KMS-11 (cell line): Measurements from ENCODE around the gene ALOX12.
A peak's percentile ranks its signal among the peaks of the same experiment; 100 is the strongest.

Experiments
- H2AFZ ChIP-seq: fragments of 200-600 bp; sonication (generic); 2 replicates; pipeline ENCODE4 v1.6.1; 2016; ENCODE audit warnings: antibody characterized with exemption, mixed run types, low read depth
- H3K27ac ChIP-seq: fragments of 200-600 bp; sonication (generic); 2 replicates; pipeline ENCODE4 v1.6.1; 2016; ENCODE audit warnings: mild to moderate bottlenecking, mixed run types
- H3K27me3 ChIP-seq: fragments of 200-600 bp; sonication (generic); 2 replicates; pipeline ENCODE4 v1.6.1; 2017; ENCODE audit warnings: mild to moderate bottlenecking, low read depth, mixed run types, moderate library complexity; ENCODE audit not compliant: insufficient read depth
- H3K36me3 ChIP-seq: fragments of 200-600 bp; sonication (generic); 2 replicates; pipeline ENCODE4 v1.6.1; 2017; ENCODE audit warnings: mild to moderate bottlenecking, mixed run types; ENCODE audit not compliant: insufficient read depth
- H3K4me1 ChIP-seq: fragments of 200-600 bp; sonication (generic); 2 replicates; pipeline ENCODE4 v1.6.1; 2016; ENCODE audit warnings: mild to moderate bottlenecking, low read depth, mixed run types; ENCODE audit not compliant: poor library complexity, severe bottlenecking
- H3K4me2 ChIP-seq: fragments of 200-600 bp; sonication (generic); 2 replicates; pipeline ENCODE4 v1.7.0; 2016; ENCODE audit warnings: mild to moderate bottlenecking, mixed run types
- H3K4me3 ChIP-seq: fragments of 200-600 bp; sonication (generic); IDR thresholded peaks from 2 replicates; pipeline ENCODE4 v1.6.1; 2017; ENCODE audit warnings: low read depth, low read length, mixed read lengths; ENCODE audit not compliant: insufficient read depth
- H3K79me2 ChIP-seq: fragments of 200-600 bp; sonication (generic); 2 replicates; pipeline ENCODE4 v1.6.1; 2016; ENCODE audit warnings: low read depth, mixed run types; ENCODE audit not compliant: insufficient read depth
- H3K9ac ChIP-seq: fragments of 200-600 bp; sonication (generic); 2 replicates; pipeline ENCODE4 v1.6.1; 2016; ENCODE audit warnings: mild to moderate bottlenecking, mixed run types
- H4K20me1 ChIP-seq: fragments of 200-600 bp; sonication (generic); 2 replicates; pipeline ENCODE4 v1.6.1; 2016; ENCODE audit warnings: mild to moderate bottlenecking, mixed run types; ENCODE audit not compliant: insufficient read depth
- TF ChIP-seq, protein P1 (sequence below): fragments of 200-600 bp; sonication (generic); conservative IDR thresholded peaks from 2 replicates; pipeline ENCODE4 v1.6.1; 2017; ENCODE audit warnings: low read depth, mild to moderate bottlenecking, antibody characterized with exemption, low read length, moderate library complexity, mixed read lengths

Gene ALOX12

DNA sequence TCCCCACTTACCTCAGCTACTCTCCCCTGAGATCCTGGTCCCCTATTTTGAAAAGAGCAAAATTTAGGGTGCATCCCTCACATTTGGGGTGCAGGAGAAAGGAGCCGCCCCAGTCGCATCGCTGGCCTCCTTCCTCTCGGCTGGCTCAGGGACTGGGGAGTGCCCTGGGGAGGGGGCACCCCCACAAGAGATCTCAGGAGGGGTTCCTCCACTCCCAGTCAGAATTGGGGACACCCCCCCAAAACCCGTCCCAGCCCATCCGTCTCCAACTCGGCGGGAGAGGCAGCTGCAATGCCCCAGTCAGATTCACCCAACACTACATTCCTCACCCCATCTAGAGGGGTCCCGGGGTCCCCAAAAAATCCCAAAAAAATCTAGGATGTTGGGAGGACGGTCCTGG lies 23.5 kb downstream of the ALOX12 start:
- Histone ChIP-seq H3K4me1 (peaks cover 41% of the 10 kb centered on the region), H3K36me3 (no peaks in the 10 kb centered on the region), H3K79me2 (no peaks in the 10 kb centered on the region), H4K20me1 (no peaks in the 10 kb centered on the region), H2AFZ (no peak overlapping the region), H3K9ac (no peak overlapping the region), H3K27me3 (no peaks in the 10 kb centered on the region), H3K27ac (no peak overlapping the region), H3K4me2 (no peak overlapping the region), H3K4me3 (no peak overlapping the region)
- TF ChIP-seq, protein P1, sequence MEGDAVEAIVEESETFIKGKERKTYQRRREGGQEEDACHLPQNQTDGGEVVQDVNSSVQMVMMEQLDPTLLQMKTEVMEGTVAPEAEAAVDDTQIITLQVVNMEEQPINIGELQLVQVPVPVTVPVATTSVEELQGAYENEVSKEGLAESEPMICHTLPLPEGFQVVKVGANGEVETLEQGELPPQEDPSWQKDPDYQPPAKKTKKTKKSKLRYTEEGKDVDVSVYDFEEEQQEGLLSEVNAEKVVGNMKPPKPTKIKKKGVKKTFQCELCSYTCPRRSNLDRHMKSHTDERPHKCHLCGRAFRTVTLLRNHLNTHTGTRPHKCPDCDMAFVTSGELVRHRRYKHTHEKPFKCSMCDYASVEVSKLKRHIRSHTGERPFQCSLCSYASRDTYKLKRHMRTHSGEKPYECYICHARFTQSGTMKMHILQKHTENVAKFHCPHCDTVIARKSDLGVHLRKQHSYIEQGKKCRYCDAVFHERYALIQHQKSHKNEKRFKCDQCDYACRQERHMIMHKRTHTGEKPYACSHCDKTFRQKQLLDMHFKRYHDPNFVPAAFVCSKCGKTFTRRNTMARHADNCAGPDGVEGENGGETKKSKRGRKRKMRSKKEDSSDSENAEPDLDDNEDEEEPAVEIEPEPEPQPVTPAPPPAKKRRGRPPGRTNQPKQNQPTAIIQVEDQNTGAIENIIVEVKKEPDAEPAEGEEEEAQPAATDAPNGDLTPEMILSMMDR: no peak

DNA sequence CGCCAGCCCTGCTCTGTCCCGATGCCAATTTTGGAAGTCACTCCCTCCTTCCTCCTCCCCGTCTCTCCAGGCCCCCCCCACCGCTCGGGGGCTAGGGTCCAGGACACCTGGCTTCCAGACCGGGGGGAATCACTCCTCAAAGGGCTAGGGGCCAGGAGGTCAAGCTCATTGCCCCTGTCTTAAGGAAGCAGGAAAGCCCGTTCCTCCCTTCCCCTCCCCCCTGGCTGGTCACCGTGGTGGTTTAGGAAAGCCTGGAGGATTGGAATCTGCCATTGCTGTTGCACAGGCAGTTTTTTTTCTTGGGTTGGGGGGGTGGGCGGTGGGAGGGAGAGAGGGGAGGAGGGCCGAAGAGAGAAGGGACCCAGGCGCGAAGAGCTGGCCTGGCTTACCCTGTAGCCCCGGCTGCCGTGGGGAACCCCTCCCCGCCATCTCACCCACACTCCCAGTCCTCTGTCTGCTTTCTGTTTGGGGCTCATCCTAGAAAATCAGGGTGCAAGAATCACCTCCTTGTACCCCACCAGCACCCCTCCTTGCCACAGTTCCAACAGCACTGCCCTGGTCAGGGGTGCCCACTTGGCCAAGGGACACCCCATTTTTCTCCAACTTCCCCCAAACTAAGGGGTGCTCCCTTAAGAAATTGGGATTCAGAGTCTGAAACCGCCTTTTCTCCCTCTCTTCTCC lies 24.1 kb downstream of the ALOX12 start:
- TF ChIP-seq, protein P1: no peak
- Histone ChIP-seq H3K36me3 (no peaks in the 10 kb centered on the region), H3K4me3 (no peak overlapping the region), H2AFZ (no peak overlapping the region), H3K79me2 (no peaks in the 10 kb centered on the region), H3K27ac (no peak overlapping the region), H3K4me2 (no peak overlapping the region), H3K27me3 (no peaks in the 10 kb centered on the region), H3K4me1 (peaks cover 41% of the 10 kb centered on the region), H4K20me1 (no peaks in the 10 kb centered on the region), H3K9ac (no peak overlapping the region)

DNA sequence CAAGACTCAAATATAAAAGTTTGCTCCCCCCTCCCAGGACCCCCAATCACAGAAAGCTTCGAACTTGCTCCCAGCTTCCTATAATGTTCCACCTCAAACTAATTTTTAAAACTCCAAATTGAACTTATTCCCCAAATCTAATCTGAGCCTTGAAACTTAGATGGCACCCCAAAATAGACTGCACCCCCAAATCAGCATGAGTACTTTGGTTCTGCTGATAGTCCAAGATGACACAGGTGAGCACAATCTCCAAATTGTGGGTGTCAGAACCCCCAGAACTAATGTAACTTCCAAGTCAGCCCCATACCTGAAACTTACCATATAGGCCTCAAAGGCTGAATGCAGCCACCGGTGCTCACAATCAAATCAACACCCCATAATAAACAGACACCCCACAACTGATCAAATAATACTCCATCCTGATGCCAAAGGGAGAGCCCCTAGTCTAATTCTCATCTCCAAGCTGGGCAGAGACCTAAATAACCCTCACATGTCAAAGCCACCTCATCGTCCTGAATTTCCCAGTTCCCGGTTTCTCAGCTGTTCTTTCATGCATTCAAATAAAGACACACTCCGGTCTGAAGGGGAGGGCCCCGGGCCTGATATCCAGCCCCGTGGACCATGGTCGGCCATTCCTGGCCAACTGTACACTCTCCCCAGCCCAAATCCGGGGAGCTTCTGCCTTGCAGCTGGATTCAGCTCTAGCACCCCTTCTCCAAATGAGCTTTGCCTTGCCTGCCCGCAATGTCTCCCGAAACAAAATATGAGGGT lies 25.2 kb downstream of the ALOX12 start:
- Histone ChIP-seq H3K27ac (peak overlapping the region; percentile 43; the same call in 1 of the 2 replicates), H4K20me1 (no peaks in the 10 kb centered on the region), H3K4me3 (no peak overlapping the region), H2AFZ (no peak overlapping the region), H3K4me2 (peak overlapping the region; percentile 36; the same call in 1 of the 2 replicates), H3K27me3 (no peaks in the 10 kb centered on the region), H3K79me2 (no peaks in the 10 kb centered on the region), H3K9ac (peak overlapping the region; percentile 30; the same call in 1 of the 2 replicates), H3K4me1 (peaks cover 40% of the 10 kb centered on the region), H3K36me3 (no peaks in the 10 kb centered on the region)
- TF ChIP-seq, protein P1: no peak

DNA sequence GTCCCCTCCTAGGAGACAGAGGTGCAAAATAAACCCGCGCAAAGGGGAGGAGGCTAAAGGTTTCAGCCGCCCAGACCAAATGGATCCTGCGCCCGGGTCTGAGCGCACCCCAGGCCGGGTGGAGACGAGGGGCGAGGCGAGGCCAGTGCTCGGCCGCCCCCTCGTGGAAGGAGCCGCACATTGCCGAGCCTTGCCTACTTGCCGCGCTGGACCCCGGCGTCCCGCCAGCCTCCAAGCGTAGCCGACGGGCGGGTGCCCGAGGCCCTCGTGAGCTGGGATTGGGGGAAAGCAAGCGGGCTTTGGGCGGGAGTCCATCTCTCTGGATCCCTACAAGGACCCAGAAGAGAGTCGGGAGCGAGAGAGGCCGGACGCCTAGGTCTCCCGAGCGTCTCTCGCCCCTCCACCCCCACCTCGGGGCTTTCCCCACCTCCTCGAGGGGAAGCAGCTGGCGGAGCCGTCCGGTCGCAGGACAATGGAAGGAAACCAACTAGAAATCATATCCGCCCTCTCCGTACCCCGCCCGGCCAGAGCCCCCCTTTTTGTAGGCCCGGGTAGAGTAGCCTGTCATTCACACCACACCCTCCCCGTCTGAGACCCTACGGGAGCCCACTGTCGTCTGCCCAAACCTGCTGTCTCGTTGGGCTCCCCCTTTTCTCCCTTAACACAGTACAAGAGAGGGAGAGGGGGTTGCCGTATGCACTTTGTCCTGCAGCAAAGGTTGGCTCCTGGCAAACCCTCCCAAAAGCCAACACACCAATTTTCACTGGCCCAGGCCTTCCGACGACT lies 26.3 kb downstream of the ALOX12 start:
- no peaks in the 10 kb centered on the region for H3K36me3 ChIP-seq
- H3K4me1 ChIP-seq: peaks cover 29% of the 10 kb centered on the region
- TF ChIP-seq, protein P1: peak; percentile 45
- H2AFZ ChIP-seq: no peak overlapping the region
- peak overlapping the region; percentile 30; the same call in 1 of the 2 replicates for H3K9ac ChIP-seq
- H4K20me1 ChIP-seq: no peaks in the 10 kb centered on the region
- no peaks in the 10 kb centered on the region for H3K27me3 ChIP-seq
- H3K4me2 ChIP-seq: no peak overlapping the region
- H3K27ac ChIP-seq: peak overlapping the region; percentile 43; the same call in 1 of the 2 replicates
- no peaks in the 10 kb centered on the region for H3K79me2 ChIP-seq
- H3K4me3 ChIP-seq: no peak overlapping the region
